GM08714 (cell line): ENCODE data around the gene TREH.
"Not testable (repeated sequence)": the region's sequence is repeated elsewhere in the genome, so short reads cannot be mapped to it uniquely, and the experiment has no call there.

ENCODE experiments used
- H3K4me3 ChIP-seq: fragments of 200-500 bp; sonication (Bioruptor generic); 2 replicates; pipeline ENCODE4 v1.5.1; 2014; ENCODE audit warnings: mild to moderate bottlenecking, low read length, inconsistent platforms
- ZNF274 ChIP-seq: IDR thresholded peaks from 2 replicates; pipeline ENCODE4 v1.6.1; 2012; ENCODE audit warnings: mild to moderate bottlenecking, low read depth, low read length

Gene TREH

DNA sequence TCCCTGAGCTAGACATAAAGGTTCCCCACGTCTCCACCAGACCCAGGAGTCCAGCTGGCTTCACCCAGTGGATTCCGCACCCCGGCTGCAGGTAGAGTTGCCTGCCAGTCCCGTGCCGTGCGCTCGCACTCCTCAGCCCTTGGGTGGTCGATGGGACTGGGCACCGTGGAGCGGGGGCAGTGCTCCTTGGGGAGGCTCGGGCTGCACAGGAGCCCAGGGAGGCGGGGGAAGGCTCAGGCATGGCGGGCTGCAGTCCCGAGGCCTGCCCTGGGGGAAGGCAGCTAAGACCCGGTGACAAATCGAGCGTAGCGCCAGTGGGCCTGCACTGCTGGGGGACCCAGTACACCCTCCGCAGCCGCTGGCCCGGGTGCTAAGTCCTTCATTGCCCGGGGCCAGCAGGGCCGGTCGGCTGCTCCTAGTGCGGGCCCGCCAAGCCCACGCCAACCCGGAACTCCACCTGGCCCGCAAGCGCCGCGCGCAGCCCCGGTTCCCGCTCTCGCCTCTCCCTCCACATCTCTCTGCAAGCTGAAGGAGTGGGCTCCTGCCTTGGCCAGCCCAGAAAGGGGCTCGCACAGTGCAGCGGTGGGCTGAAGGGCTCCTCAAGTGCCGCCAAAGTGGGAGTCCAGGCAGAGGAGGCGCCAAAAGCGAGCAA lies 9.5 kb upstream of the TREH start:
- no peak overlapping the region for H3K4me3 ChIP-seq

GRCh38 chr11:118688339-118688738 lies 8.9 kb upstream of the TREH start:
- not testable (repeated sequence) for H3K4me3 ChIP-seq

More for the DNA sequence above, 9.5 kb upstream of the TREH start:
- TF ChIP-seq ZNF274, result no peak

DNA sequence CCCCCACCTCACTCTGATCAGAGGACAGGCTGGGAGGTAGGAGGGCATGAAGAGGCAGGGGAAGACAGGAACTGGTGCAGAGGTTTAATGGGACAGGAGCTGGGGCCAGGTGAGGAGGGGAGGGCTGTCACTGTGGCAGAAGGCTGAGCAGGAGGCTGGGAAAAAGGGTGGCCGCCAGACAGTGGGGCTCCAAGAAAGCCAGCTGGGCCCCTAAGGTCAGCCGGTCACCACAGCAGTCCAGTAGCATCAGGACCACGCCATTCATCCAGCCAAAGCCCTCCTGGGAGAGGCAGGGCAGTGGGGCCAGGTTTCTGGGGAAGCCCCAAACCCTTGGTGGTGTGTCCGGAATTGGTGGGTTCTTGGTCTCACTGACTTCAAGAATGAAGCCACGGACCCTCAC lies 8.5 kb upstream of the TREH start:
- TF ChIP-seq ZNF274, result no peak
- H3K4me3 ChIP-seq, result no peak overlapping the region

GRCh38 chr11:118684187-118684586 lies 4.7 kb upstream of the TREH start:
- TF ChIP-seq ZNF274, result no peak
- H3K4me3 ChIP-seq, result no peak overlapping the region

DNA sequence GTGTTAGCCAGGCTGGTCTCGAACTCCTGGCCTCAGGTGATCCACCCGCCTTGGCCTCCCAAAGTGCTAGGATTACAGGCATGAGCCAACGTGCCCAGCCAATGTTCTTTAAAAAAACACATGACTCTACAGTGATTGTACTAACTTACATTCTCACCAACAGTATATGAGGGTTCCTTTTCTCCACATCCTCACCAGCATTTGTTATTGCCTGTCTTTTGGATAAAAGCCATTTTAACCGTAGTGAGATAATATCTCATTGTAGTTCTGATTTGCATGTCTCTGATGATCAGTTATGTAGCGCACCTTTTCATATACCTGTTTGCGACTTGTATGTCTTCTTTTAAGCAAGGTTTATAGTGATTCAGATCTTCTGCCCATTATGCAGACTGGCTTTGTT lies 3.5 kb upstream of the TREH start:
- H3K4me3 ChIP-seq, result not testable (repeated sequence)

- TF ChIP-seq ZNF274, result no peak
- H3K4me3 ChIP-seq, result no peak overlapping the region
These were observed 2.9 kb upstream of the TREH start for GRCh38 chr11:118682372-118682771.

DNA sequence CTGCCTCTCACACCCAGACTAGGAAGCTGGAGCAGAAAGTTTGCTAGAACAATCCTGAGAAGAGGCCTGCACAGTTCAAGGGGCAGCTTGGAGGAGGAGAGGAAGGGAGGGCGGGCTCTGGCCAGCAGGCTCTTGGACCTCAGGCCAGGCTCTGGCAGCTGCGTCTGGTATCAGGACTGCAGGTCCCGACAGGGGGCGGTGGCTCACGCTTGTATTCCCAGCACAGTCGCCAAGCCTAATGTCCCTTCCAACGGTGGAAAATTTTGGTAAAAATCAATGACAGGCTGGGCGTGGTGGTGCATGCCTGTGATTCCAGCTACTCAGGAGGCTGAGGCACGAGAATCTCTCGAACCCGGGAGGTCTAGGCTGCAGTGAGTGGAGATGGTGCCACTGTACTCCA lies 542 bp downstream of the TREH start:
- not testable (repeated sequence) for H3K4me3 ChIP-seq

GRCh38 chr11:118677977-118678376 lies 1.5 kb downstream of the TREH start:
- no peak overlapping the region for H3K4me3 ChIP-seq
- TF ChIP-seq ZNF274, result no peak

DNA sequence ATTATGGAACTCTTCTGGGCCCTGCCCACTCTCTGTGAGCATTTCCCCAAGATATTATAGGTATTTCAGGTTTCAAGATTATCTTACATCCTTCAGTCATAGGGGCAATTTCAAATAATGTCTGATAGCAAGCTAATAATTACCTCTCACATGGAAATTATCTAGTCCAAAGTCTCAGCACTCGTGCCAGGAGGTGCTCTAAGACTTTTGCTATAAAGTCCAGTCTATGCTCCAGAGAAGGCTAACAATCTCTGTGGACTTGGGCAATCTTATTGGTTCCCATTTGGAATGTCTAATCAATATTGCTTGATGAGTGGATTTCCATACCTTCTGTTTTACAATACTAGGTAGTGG lies 5.4 kb downstream of the TREH start:
- no peak for TF ChIP-seq ZNF274
- no peak overlapping the region for H3K4me3 ChIP-seq

GRCh38 chr11:118673361-118674081 lies 5.9 kb downstream of the TREH start:
- TF ChIP-seq ZNF274, result no peak
- H3K4me3 ChIP-seq, result no peak overlapping the region

GRCh38 chr11:118672846-118673245 lies 6.6 kb downstream of the TREH start:
- TF ChIP-seq ZNF274, result no peak
- H3K4me3 ChIP-seq, result no peak overlapping the region

- no peak for TF ChIP-seq ZNF274
- H3K4me3 ChIP-seq, result no peak overlapping the region
These were observed 8.2 kb downstream of the TREH start for GRCh38 chr11:118671254-118671653.

DNA sequence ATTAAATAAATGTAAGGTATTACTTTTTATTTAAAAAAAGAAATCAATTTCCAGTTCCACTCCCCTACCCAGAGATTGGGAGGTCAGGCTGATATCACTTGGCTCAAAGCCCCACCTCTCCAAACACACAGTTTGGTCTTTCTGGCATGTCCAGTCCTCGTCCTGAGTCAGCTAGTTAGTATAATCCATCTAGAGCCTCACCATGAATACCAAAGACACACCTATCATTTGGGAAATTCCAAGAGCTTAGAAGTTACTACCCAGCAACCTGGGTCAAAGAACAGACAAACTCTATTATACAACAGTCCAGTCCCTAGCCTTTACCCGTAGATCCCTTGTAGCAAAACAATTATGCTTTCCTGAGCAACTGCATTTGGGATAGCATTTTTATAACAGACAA lies 9.4 kb downstream of the TREH start:
- no peak overlapping the region for H3K4me3 ChIP-seq

DNA sequence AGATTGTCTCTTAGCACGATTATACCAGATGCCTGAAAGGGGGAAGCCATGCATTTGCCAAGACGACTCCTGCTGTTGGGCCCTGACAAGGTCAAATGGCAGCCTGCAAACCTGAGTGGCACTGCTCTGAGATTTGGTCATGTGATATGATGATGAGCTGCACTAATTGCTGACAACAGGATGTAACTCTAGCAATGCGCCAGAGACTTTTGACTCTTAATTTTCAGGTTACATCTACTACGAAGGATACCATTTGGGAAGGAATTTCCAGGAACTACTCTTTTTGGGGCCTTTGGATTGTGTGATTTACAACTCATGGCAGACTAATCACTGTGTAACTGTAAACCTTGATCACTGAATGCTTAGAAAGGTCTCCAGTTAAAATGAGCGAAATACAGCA lies 13.1 kb downstream of the TREH start:
- no peak for TF ChIP-seq ZNF274
- no peak overlapping the region for H3K4me3 ChIP-seq

More for the DNA sequence above, 9.4 kb downstream of the TREH start:
- no peak for TF ChIP-seq ZNF274

- H3K4me3 ChIP-seq, result no peak overlapping the region
- TF ChIP-seq ZNF274, result no peak
These were observed 15.5 kb downstream of the TREH start for GRCh38 chr11:118663902-118664301.

- TF ChIP-seq ZNF274, result no peak
- H3K4me3 ChIP-seq, result no peak overlapping the region
These were observed 16.1 kb downstream of the TREH start for GRCh38 chr11:118663381-118663780.
